Glutamatergic neuron (in vitro differentiated cells): ENCODE results near the gene SELENOH. TPM values are rescaled to one million over a fixed set of nuclear protein-coding genes. Genes with fewer than 3 reads are reported as not detected.
"Not testable (repeated sequence)": the region's sequence is repeated elsewhere in the genome, so short reads cannot be mapped to it uniquely, and the experiment has no call there.

Source experiments
- DNase-seq: peaks from one replicate; pipeline ENCODE4 v3.0.0; 2022
- H3K27ac Mint-ChIP-seq: one replicate; pipeline ENCODE4 v1.8.0; 2020; ENCODE audit warnings: mild to moderate bottlenecking, mixed read lengths, inconsistent platforms; ENCODE audit not compliant: unreplicated experiment
- H3K27me3 Mint-ChIP-seq: one replicate; pipeline ENCODE4 v1.8.0; 2020; ENCODE audit warnings: mild to moderate bottlenecking, moderate library complexity, mixed read lengths, inconsistent platforms; ENCODE audit not compliant: unreplicated experiment
- H3K36me3 Mint-ChIP-seq: one replicate; pipeline ENCODE4 v1.8.0; 2020; ENCODE audit warnings: mild to moderate bottlenecking, mixed read lengths, inconsistent platforms; ENCODE audit not compliant: unreplicated experiment
- H3K4me1 Mint-ChIP-seq: one replicate; pipeline ENCODE4 v1.8.0; 2020; ENCODE audit warnings: mild to moderate bottlenecking, low read depth, mixed read lengths, inconsistent platforms; ENCODE audit not compliant: unreplicated experiment
- H3K4me3 Mint-ChIP-seq: one replicate; pipeline ENCODE4 v1.8.0; 2020; ENCODE audit warnings: mild to moderate bottlenecking, mixed read lengths, inconsistent platforms; ENCODE audit not compliant: unreplicated experiment
- H3K9me3 Mint-ChIP-seq: one replicate; pipeline ENCODE4 v1.8.0; 2020; ENCODE audit warnings: mild to moderate bottlenecking, moderate library complexity, mixed read lengths, inconsistent platforms; ENCODE audit not compliant: unreplicated experiment
- CTCF ChIP-seq: fragments of 200-600 bp; sonication (generic); IDR thresholded peaks from one replicate; pipeline ENCODE4 v1.5.0; 2021; ENCODE audit not compliant: partially characterized antibody, unreplicated experiment
- total RNA-seq: library from RNA; stranded (reverse); fragmentation: NEBNext Ultra II Directional; extraction: Animal tissue kit (Norgen Biotek cat#: 25700); gene quantifications from one replicate; pipeline ENCODE4 v1.2.1, GENCODE V29; 2021; ENCODE audit not compliant: unreplicated experiment

Gene SELENOH
- total RNA-seq, 1 donor from 2014 or later: 98.8 TPM

GRCh38 chr11:57713835-57714234 is 27.5 kb upstream of the SELENOH start:
- no peak for DNase-seq
- H3K4me3 Mint-ChIP-seq: peak overlapping the region; percentile 99
- peaks cover 16% of the 10 kb centered on the region for H3K4me1 Mint-ChIP-seq
- H3K27me3 Mint-ChIP-seq: peaks cover 2% of the 10 kb centered on the region
- no peak for TF ChIP-seq CTCF
- peaks cover 8% of the 10 kb centered on the region for H3K36me3 Mint-ChIP-seq
- peak overlapping the region; percentile 95 for H3K27ac Mint-ChIP-seq
- H3K9me3 Mint-ChIP-seq: peaks cover 2% of the 10 kb centered on the region

- not testable (repeated sequence) for H3K36me3 Mint-ChIP-seq, H3K27ac Mint-ChIP-seq, H3K4me3 Mint-ChIP-seq, DNase-seq, H3K27me3 Mint-ChIP-seq, H3K9me3 Mint-ChIP-seq
- peaks cover 10% of the 10 kb centered on the region for H3K4me1 Mint-ChIP-seq
Observed at GRCh38 chr11:57716726-57717125, 24.6 kb upstream of the SELENOH start.

- Mint-ChIP-seq H3K27me3 (no peaks in the 10 kb centered on the region), H3K4me3 (no peak overlapping the region), H3K36me3 (no peaks in the 10 kb centered on the region), H3K27ac (no peak overlapping the region), H3K4me1 (peaks cover 4% of the 10 kb centered on the region), H3K9me3 (peaks cover 2% of the 10 kb centered on the region)
- no peak for TF ChIP-seq CTCF
- no peak for DNase-seq
Observed at GRCh38 chr11:57727185-57727584, 14.1 kb upstream of the SELENOH start.

- Mint-ChIP-seq H3K4me3 (no peak overlapping the region), H3K27me3 (no peaks in the 10 kb centered on the region), H3K27ac (no peak overlapping the region), H3K9me3 (peaks cover 3% of the 10 kb centered on the region), H3K4me1 (peaks cover 4% of the 10 kb centered on the region), H3K36me3 (no peaks in the 10 kb centered on the region)
- no peak for DNase-seq
- TF ChIP-seq CTCF: no peak
Observed at GRCh38 chr11:57728829-57729228, 12.5 kb upstream of the SELENOH start.

- Mint-ChIP-seq H3K36me3 (no peaks in the 10 kb centered on the region), H3K9me3 (peaks cover 3% of the 10 kb centered on the region), H3K27ac (no peak overlapping the region), H3K27me3 (no peaks in the 10 kb centered on the region), H3K4me3 (no peak overlapping the region), H3K4me1 (peaks cover 4% of the 10 kb centered on the region)
- TF ChIP-seq CTCF: no peak
- no peak for DNase-seq
Observed at GRCh38 chr11:57729479-57729878, 11.8 kb upstream of the SELENOH start.

GRCh38 chr11:57732661-57733060 is 8.6 kb upstream of the SELENOH start:
- Mint-ChIP-seq H3K36me3 (peaks cover 4% of the 10 kb centered on the region), H3K27ac (no peak overlapping the region), H3K4me3 (no peak overlapping the region), H3K9me3 (peaks cover 3% of the 10 kb centered on the region), H3K27me3 (no peaks in the 10 kb centered on the region), H3K4me1 (peaks cover 4% of the 10 kb centered on the region)
- TF ChIP-seq CTCF: no peak
- no peak for DNase-seq
